SHP77 treated with DMSO at 0.1 percent for 48 hours (cell line): ENCODE data around the gene FOXK1.

Experiments
- DNase-seq: peaks from one replicate; lab custom pipeline; 2025; lab: John Stamatoyannopoulos, UW

The FOXK1 gene

DNA sequence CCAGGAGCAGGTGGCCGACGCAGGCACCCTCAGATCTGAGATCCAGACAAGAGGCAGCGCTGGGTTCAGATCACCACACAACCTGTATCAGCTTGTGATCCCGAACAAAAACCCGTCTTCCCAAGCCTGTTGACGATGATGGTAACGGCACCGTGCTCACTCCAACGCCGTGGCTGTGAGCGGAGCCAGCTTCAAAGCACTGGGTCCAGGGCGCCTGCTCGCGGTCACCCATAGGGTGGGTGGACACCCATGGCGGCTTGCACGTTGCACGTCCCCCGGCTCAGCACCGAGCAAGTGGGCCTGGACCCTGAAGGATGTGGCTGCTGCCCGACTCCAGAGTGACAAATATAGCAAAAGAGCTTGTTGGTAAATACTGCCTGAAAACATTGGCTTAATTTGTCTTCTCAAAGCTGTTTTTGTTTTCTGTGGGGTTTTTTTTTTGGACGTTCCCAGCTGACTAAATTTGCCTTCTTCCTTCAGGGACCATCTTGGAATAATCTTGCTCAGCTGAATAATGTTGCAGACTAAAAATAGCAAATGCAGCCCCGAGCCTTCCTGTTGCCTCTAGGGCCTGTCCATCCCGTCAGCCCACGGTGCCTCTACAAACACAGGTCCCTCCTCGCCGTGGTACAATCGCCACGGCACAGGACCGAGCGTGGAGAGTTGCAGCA, 41.0 kb downstream of the FOXK1 start:
- DNase-seq = no peak

- no peak for DNase-seq
Measured at GRCh38 chr7:4724648-4725013, 42.5 kb downstream of the FOXK1 start.

DNA sequence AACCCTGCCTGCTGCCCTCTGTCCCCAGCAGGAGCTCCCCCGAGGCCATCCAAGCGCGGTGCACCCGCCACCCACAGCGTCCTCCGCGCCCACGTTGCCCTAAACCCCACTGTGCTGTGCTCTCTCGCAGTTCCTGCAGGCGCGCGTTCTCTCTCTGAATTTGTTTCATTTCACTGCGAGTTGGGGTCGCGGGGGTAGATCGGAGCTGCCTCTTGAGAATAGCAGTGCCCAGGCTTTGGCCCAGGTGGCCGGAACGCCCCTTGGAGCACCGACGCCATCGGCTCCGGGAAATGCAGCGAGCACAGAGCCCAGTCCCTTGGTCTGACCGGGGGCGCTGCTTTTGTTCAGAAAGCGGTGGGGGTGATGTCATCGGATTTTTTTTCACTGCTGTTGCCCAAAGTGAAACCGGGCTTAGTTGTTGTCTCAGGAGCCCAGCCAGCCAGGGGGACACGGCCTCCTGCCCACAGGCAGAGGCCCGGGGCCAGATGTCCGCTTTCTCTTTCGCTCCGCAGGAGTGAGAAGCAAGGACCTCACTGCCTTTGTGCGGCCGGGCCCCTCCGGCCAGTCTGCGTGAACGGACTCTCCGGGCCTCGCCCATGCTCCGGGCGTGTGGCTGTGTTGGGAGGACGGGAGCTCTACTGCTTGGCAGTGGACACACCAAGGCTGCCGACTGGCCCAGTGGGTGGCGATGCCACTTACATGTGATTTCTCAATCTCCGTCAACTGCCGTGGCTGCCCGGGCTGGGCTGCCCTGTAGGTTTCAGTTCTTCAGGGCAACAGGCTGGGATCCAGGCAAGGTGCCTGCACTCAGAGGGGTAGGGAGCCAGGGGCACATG, 43.1 kb downstream of the FOXK1 start:
- DNase-seq = no peak

DNA sequence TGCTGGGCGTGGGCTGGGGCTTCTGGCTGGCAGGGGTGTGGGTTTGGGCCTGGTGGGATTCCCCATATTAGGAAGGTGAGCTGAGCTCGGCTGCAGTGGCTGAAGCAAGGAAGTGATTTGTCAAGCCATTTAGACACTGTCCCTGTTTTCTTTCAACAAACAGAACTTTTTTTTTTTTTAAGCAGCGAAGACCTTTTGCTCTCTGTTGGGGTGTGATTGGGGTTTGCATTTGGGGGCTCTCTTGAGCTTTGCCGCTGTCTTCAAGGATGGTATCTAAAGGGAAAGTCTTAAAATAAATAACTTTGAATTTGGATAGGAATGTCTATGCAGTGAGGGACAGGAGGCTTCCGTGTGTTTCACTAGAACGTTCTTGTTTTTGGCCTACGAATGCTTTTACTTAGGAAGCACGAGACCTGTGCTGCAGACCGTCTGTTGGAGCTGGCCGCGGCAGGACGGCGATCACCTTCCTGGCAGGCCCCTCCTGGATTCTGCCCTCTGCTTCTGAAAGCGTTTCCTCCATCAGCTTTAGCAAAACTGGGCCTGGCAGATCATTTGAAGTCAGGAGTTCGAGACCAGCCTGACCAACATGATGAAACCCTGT, 43.9 kb downstream of the FOXK1 start:
- no peak for DNase-seq

DNA sequence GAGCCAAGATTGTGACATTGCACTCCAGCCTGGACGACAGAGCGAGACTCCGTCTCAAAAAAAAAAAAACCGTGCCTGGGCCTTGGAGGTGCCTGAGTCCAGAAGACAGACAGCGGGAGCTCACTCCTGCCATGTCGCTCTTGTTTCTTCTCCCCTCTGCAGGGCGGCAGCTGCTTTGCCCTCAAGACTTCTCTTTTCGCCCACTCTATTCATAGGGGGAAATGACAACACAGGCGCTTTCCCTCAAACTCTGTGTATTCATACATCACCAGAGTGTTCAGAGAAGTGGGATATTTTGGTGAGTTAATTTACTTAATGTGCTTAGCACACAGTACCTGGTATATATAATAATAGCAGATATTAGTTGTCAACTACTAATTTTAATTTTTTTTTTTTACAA, 44.5 kb downstream of the FOXK1 start:
- no peak for DNase-seq

DNA sequence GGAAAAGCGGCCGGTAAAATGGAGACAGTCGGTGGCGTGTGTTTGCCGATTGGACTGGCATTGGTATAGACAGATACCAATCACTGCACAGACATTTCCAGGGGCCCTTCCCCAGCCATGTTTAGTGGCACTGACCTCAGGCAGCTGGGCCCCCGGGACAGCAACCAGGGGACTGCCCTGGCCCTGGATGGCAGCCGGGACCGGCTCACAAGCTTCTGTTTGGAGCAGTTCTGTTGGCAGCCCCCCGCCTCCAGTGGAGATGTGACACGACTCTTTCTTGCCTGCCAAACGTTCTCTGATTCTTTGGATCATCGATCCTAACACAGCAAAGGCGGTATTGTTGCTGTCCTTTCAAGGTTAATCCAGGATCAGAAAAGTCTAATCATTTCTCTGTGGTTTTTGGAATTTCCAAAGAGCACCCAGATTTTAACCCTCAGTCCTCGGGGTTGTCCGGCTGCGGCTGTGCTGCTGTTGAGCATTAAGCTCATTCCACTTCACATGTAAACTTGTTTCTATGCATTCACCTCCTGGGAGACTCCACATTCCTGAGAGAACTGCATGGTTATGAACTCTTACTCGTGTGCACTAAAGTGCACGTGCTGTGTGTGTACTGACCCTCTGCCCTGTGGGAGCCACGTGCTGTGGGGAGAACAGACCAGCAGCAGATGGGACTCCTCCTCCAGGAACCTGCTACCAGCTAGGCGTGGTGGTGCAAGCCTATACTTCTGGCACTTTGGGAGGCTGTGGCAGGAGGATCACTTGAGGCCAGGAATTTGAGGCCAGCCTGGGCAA, 46.0 kb downstream of the FOXK1 start:
- no peak for DNase-seq

DNA sequence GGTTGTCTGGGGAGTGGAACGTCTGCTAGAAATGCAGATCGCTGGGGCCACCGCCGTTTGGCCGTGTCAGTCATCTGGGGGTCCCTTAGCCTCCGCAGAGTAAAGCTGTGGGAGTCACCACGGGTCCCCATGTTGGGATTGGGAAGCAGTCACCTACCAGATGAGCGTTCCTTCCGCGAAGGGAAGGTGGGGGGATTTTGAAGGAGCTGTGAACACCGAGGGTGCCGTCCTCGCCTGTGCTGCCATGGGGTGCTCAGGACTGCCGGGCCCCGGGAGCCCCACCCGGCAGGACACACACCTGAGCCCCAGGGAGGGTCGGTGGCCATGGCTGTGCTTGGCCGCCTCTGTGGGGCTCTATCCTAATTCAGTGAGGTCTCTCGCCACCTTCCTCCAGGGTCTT, 47.2 kb downstream of the FOXK1 start:
- DNase-seq = no peak

DNA sequence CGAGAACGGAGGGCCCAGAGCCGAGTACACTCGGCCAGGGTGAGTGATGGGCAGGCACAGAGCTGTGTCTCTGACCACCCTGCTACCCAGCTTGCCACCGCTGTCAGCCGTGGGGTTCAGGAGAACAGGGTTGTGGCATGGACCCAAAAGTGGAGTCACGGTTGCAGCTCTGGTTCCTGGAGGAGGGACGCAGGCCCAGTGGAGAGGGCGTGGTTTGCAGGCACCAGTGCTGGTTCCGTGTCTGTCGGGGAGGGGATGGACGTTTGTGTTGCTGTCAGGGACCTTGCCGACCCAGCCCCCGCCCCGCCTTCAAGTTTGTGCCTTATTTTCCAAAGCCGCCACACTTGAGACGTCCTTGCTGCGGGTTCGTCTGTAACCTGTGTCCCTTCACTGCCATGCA, 48.2 kb downstream of the FOXK1 start:
- no peak for DNase-seq

GRCh38 chr7:4730971-4731370, 48.9 kb downstream of the FOXK1 start:
- no peak for DNase-seq

- DNase-seq = no peak
Measured at GRCh38 chr7:4731803-4732202, 49.7 kb downstream of the FOXK1 start.

DNA sequence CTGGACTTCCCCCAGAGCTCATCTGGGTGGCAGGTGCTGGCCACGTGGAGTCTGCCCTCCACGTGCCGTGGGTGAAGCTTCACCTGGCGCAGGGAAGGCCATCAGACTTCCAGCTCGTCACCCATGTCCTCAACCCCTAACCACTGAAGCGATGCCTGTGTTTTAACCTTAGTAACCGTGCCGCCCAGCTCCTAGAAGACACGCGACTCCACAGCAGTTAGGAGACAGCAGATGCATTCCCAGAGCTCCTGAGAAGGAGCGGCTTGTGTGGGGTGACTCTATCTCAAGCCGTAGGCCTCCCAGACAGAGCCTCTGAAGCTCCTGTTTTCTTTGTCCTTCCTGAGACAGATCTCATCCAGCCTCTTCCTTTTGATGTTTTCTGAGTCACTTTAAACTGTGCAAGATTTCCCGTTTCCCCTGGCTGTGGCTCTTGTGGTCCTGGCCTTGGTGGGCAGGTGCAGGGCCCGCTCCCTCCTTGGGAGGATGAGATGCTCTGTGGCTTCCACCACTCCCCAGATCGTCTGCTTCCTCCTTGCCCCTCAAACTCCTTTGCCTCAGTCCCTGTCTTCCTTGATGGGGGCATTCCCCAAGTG, 51.9 kb downstream of the FOXK1 start:
- DNase-seq = no peak

DNA sequence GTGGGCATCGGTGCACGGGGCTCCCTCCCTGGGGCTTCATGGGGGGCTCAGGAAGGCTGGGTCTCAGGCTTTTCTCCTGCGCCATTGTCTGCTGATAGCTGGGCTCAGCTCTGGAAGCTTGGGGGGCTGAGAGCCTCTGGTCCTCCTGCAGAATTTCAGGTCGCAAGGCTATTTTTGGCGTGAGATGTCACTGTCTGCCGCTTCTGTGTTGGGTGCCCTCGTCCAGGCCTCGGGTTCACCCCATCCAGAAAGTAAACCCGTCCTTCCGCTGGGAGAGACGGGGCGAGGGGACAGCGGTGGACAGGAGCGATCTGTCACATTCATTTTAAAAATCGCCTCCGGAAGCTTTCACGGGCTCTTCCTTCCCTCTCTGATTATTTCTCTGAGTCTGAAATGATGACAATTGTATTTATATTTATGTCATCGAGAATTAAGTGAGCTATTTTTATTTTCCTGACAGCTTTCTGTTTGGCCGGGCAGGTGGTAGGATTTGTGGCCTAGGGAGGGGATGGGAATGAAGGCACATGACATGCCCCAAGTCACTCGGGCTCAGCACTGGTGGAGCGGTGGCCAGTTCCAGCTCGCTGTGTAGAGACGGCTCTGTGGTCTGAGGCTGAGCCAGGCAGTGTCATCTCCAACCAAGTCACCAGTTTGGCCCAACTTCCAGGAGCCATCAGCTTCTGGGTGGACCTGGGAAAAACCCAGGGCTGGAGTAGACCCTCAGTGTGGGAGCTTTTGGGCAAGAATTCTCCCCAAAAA, 52.7 kb downstream of the FOXK1 start:
- no peak for DNase-seq

GRCh38 chr7:4737300-4737699, 55.2 kb downstream of the FOXK1 start:
- no peak for DNase-seq

DNA sequence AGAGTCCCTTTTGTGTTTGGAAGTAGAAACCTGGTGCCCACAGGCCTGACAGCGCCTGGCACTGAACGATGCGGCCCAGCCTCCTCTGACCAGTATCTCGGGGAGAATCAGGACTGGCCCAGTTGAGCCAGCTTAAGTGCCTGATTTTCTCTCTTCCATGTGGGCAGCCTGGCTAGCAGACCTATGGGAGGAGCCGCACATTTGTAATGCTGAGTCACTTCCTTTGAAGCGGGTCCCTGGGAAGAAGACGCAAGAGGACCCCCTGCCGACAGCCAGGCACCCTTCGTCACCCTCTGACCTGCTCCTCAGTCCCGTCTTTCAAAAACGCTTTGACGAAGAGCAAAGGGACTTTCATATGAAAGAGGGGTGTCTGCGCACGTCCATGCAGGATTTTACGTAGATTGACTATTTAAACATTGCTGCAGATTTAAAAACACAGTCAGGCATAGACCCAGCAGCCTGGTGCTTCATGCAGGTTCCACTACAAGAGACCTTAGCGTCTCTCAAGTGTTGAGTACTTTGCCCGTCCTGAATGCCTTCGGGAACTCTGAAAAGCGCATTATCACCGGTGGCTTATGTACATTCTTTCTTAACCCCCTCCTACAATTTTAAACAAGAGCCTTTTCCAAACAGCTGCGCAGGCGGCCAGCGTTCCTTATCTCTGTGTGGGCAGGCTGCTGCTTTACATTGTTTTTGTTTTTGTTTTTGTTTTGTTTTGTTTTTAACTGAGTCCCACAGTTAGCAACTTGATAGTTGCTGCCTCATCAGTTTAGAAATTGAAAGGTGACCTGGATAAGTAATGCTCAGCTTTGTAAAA, 56.8 kb downstream of the FOXK1 start:
- peak; percentile 87 for DNase-seq

DNA sequence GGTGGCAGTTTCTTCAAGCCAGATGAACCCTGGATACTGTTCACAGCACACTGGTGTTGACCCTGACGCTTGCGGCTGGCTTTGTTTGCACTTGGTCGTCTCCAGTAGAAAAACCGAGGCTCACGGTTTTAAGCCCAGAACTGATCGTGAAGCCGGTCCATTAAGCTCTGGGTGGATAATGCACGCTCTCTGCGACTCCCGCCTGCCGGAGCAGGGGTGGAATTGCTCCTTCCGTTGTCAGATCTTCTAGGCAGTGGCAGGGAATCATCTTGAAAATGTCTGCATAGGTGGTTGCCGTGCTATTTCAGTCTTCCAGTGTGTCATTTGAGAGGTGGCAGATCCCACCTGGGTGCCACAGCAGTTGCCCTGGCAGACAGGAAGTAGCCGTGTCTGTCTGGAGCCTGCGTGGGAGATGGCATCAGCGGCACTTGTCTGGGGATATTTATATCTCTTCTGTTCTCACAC, 57.5 kb downstream of the FOXK1 start:
- DNase-seq = peak; percentile 89

- no peak for DNase-seq
Measured at GRCh38 chr7:4740796-4741195, 58.7 kb downstream of the FOXK1 start.

- no peak for DNase-seq
Measured at GRCh38 chr7:4742051-4742573, 60.0 kb downstream of the FOXK1 start.

DNA sequence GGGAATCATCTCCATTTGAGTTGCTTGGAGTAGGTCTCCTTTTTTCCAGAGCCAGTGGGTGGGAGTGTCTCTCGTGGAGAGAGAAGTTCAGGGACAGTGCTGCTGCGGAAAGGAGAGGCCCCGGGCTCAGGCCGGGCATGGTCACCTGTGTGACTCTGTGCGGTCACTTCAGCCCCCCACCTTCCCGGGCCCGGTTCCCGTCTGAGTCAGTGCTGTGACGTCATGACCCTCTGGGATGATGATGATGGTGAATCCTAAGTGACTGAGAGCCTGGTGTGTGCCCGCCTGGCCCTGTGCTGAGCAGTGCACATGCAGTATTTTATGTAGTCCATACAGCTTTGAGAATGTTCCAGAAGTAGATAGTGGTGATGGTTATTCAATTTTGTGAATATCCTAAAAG, 60.8 kb downstream of the FOXK1 start:
- DNase-seq = no peak

DNA sequence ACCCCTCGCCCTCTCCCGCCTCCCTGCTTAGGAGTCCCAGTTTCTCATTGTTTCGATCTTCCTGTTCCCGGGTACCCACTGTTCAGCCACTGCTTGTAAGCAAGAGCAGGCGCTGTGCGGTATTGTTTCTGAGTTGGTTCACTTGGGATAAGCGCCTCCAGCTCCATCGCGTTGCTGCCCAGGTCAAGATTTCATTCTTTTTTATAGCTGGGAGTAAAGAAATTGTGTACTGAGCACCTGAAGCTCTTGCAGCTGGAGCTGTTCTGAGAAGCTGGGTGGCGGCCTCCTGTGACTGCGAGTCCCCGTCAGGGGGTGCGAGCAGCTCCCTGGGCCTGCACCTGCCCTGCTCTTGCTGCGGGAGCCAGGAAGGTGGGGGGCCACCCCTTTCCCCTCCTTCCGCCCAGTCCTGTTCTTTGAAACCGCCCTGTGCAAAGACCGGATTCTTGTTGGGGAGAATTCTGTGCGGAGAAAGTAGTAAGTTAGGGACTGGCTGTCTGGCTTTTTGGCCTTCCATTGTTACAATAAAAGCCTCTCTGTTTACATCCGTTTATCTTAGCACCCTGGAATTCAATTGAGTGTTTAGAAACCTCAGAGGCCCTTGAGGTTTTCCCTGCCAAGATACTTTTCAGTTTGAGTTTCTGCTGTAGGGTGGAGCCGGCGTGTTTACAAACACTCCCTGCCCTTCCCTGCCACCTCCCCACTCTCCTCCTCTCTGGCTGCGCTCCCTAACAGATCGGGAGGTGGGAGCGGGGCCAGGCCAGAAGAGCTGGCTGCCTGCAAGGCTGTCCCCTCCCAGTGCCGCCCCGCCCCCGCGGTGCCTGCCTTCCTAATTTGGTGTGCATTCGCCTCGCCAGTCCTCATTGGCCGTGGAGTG, 62.5 kb downstream of the FOXK1 start:
- DNase-seq = peak; percentile 94
